Kidney epithelial cell (primary cell): ENCODE results near the gene SIRPA. TPM values are rescaled to one million over a fixed set of nuclear protein-coding genes. Genes with fewer than 3 reads are reported as not detected.
A peak's percentile ranks its signal among the peaks of the same experiment; 100 is the strongest.

Experiments
- DNase-seq: peaks from one replicate; pipeline ENCODE4 v3.0.0-alpha.2; 2010; ENCODE audit warnings: low read depth
- H3K27me3 ChIP-seq: 2 replicates; pipeline ENCODE4 v1.6.0; 2011; ENCODE audit warnings: low read length; ENCODE audit not compliant: control insufficient read depth, insufficient read depth
- H3K36me3 ChIP-seq: 2 replicates; pipeline ENCODE4 v1.5.1; 2011; ENCODE audit warnings: low read length; ENCODE audit not compliant: control insufficient read depth, insufficient read depth
- H3K4me3 ChIP-seq: 2 replicates; pipeline ENCODE4 v1.5.1; 2011; ENCODE audit warnings: low read depth, mild to moderate bottlenecking, control low read depth, low read length
- total RNA-seq: library from RNA; depleted of rRNA; stranded (reverse); fragments of >200 nt; gene quantifications from 2 replicates; pipeline ENCODE4 v1.2.3, GENCODE V29; 2015
- TF ChIP-seq, protein P1 (sequence below): IDR thresholded peaks from 2 replicates; pipeline ENCODE4 v1.5.1; 2011; ENCODE audit warnings: mild to moderate bottlenecking, moderate library complexity, low read length, control low read depth, inconsistent platforms; ENCODE audit not compliant: insufficient read depth, poor library complexity, severe bottlenecking

The SIRPA gene
- total RNA-seq, 1 donor from 2014 or later, result 40.6 TPM

DNA sequence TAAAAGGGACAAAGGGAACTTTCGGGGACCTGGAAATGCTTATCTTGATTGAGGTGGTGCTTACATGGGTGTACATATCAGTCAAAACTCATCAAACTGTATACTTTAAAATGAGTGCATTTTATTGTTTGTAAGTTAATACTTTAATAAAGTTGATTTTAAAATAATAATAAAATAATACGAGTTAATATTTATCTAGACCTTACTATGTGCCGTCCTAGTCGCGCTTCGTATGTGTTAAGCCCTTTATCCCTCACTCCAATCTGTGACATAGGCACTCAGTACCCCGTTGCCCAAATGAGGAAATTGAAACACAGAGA is 51.2 kb downstream of the SIRPA start:
- Histone ChIP-seq H3K27me3 (peaks cover 18% of the 10 kb centered on the region), H3K4me3 (no peak overlapping the region), H3K36me3 (no peaks in the 10 kb centered on the region)
- DNase-seq, result no peak
- TF ChIP-seq, protein P1, sequence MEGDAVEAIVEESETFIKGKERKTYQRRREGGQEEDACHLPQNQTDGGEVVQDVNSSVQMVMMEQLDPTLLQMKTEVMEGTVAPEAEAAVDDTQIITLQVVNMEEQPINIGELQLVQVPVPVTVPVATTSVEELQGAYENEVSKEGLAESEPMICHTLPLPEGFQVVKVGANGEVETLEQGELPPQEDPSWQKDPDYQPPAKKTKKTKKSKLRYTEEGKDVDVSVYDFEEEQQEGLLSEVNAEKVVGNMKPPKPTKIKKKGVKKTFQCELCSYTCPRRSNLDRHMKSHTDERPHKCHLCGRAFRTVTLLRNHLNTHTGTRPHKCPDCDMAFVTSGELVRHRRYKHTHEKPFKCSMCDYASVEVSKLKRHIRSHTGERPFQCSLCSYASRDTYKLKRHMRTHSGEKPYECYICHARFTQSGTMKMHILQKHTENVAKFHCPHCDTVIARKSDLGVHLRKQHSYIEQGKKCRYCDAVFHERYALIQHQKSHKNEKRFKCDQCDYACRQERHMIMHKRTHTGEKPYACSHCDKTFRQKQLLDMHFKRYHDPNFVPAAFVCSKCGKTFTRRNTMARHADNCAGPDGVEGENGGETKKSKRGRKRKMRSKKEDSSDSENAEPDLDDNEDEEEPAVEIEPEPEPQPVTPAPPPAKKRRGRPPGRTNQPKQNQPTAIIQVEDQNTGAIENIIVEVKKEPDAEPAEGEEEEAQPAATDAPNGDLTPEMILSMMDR, result no peak

DNA sequence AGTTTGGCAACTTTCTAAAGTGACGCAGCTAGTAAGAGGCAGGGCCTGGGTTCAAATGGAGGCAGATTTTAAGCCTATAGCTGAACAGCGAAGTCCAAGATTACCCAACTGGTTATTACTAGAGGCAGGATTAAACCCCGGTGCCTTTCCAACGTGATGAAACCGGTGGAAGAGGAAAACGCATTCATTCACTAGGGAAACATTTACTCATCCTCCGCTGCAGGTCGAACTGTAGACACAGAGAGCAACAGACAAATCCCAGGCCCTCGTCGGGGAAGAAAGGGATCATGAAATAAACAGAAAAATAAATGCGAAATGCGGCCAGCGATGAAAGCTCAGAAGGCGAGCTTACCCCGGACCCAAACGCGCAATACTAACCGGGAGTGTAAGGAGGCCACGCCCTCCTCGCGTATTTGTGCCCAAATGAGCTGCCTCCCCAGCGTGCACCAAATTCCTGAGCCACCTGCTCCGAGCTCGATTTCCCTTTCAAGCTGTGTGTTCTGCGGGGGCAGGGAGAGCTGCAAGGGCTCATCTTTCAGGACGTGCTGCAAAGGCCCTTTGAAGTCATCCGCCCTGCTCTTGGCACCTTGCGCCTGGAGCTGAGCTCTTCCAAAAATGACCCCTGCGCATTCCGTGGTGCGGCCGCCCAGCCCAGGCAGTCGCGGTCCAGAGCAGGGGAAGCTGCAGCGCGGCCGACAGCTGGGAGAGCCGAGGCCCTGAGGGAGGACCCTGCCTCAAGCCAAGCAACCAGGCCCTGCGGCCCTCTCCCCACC is 51.7 kb downstream of the SIRPA start:
- peaks cover 18% of the 10 kb centered on the region for H3K27me3 ChIP-seq
- H3K4me3 ChIP-seq, result peak overlapping the region; percentile 0
- no peak for DNase-seq
- TF ChIP-seq, protein P1, result no peak
- H3K36me3 ChIP-seq, result no peaks in the 10 kb centered on the region

DNA sequence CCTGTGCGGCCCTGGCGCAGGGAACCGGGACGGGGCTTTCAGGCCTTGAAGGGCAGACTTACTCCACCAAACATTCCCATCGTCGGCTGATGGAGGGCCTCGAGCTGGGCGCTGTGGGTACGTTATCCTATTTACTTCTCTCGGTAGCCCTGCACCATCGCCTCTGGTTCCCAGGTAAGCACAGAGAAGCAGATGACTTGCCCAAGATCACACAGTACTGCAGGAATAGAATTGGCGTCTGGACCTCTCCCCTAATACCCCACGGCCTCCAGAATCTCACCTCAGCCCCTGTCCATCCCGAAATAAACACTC is 52.3 kb downstream of the SIRPA start:
- Histone ChIP-seq H3K36me3 (no peaks in the 10 kb centered on the region), H3K4me3 (no peak overlapping the region), H3K27me3 (peaks cover 18% of the 10 kb centered on the region)
- TF ChIP-seq, protein P1, result no peak
- no peak for DNase-seq

DNA sequence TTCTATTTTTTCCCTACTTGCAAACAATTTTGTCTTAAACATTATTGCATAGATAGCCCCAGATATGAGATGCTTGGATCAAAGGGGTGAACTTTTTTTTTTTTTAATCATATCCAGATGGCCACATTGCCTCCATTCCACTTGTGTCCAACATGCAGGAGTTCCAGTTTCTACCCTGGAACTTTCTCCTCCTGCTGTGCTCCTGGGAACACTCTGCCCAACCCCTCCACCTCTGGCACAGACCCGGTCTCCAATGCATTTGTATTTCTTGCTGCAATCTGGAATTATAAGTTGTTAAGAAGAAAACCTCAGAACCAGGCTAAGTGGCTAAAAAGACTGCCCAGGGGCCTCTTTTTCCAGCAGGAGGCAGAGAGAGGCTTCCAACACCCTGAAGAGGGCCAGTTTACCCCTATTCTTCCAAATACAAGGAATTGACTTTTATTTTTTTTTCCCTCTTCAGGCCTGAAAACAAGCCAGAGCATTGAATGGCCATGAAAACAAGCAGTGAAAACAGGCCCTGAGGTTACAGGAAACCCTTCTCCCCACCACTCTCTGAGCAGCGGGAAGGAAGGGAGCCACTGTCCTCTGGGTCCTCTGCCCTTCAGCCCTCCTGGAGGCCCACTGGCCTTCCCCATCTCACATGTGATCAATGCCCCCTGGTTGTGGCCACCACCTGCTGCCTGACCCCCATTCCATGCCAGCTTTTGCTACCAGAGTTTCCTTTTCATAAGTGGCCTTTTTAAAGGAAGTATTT is 54.3 kb downstream of the SIRPA start:
- no peak for DNase-seq
- TF ChIP-seq, protein P1, result no peak

DNA sequence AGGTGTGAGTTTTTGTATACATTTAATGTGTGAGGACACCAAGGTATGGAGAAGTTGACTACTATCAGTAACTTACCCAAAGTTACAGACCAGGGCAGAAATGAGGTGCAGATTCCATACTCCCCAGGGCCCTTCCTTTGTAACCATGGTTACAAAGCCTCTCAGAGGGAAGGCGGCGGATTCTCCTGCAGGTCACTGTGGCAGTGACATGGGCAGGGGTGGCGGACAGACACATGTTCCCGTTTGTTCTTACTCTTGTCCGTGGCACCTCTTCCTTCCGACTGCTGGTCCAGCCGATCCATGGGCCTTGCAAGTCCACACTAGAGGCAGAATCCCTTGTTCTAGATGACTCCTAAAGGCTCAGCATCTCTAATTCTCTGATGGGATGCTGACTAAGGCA is 55.6 kb downstream of the SIRPA start:
- DNase-seq, result no peak
- Histone ChIP-seq H3K4me3 (no peak overlapping the region), H3K27me3 (peaks cover 10% of the 10 kb centered on the region), H3K36me3 (no peaks in the 10 kb centered on the region)
- TF ChIP-seq, protein P1, result no peak

More for the DNA sequence above, 54.3 kb downstream of the SIRPA start:
- H3K4me3 ChIP-seq, result no peak overlapping the region
- peaks cover 15% of the 10 kb centered on the region for H3K27me3 ChIP-seq
- H3K36me3 ChIP-seq, result no peaks in the 10 kb centered on the region
